ENCODE results near the gene PAPOLG. TPM values are rescaled to one million over a fixed set of nuclear protein-coding genes. Genes with fewer than 3 reads are reported as not detected.
"Not testable (repeated sequence)": the region's sequence is repeated elsewhere in the genome, so short reads cannot be mapped to it uniquely, and the experiment has no call there.

Gene PAPOLG
- total RNA-seq, 1 donor = 21.6 TPM

GRCh38 chr2:60826111-60826510 lies 70.0 kb downstream of the PAPOLG start:
- H3K9me3 ChIP-seq (ENCODE audit: low read depth, low read length) = no peaks in the 10 kb centered on the region
- no peak overlapping the region for H3K4me3 ChIP-seq (ENCODE audit: low read length)
- no peaks in the 10 kb centered on the region for H3K27me3 ChIP-seq (ENCODE audit: insufficient read depth, low read length)
- no peaks in the 10 kb centered on the region for H3K4me1 ChIP-seq (ENCODE audit: insufficient read depth, low read length)

- not testable (repeated sequence) for H3K4me3 ChIP-seq (ENCODE audit: low read length); H3K27me3 ChIP-seq (ENCODE audit: insufficient read depth, low read length); H3K9me3 ChIP-seq (ENCODE audit: low read depth, low read length); H3K4me1 ChIP-seq (ENCODE audit: insufficient read depth, low read length)
Observed at GRCh38 chr2:60826860-60827259, 70.8 kb downstream of the PAPOLG start.

- Histone ChIP-seq H3K9me3 (ENCODE audit: low read depth, low read length) (no peaks in the 10 kb centered on the region), H3K4me1 (ENCODE audit: insufficient read depth, low read length) (no peaks in the 10 kb centered on the region), H3K4me3 (ENCODE audit: low read length) (no peak overlapping the region), H3K27me3 (ENCODE audit: insufficient read depth, low read length) (no peaks in the 10 kb centered on the region)
Observed at GRCh38 chr2:60827369-60827768, 71.3 kb downstream of the PAPOLG start.

- Histone ChIP-seq H3K9me3 (ENCODE audit: low read depth, low read length) (no peaks in the 10 kb centered on the region), H3K4me3 (ENCODE audit: low read length) (no peak overlapping the region), H3K4me1 (ENCODE audit: insufficient read depth, low read length) (peaks cover 14% of the 10 kb centered on the region), H3K27me3 (ENCODE audit: insufficient read depth, low read length) (no peaks in the 10 kb centered on the region)
Observed at GRCh38 chr2:60830991-60831390, 74.9 kb downstream of the PAPOLG start.

- no peaks in the 10 kb centered on the region for H3K9me3 ChIP-seq (ENCODE audit: low read depth, low read length)
- peaks cover 22% of the 10 kb centered on the region for H3K4me1 ChIP-seq (ENCODE audit: insufficient read depth, low read length)
- no peak overlapping the region for H3K4me3 ChIP-seq (ENCODE audit: low read length)
- H3K27me3 ChIP-seq (ENCODE audit: insufficient read depth, low read length) = no peaks in the 10 kb centered on the region
Observed at GRCh38 chr2:60831921-60832320, 75.9 kb downstream of the PAPOLG start.

- H3K4me3 ChIP-seq (ENCODE audit: low read length) = no peak overlapping the region
Observed at GRCh38 chr2:60832621-60833020, 76.6 kb downstream of the PAPOLG start.

GRCh38 chr2:60834270-60834717 lies 78.2 kb downstream of the PAPOLG start:
- Histone ChIP-seq H3K4me3 (ENCODE audit: low read length) (no peak overlapping the region), H3K4me1 (ENCODE audit: insufficient read depth, low read length) (peaks cover 29% of the 10 kb centered on the region), H3K9me3 (ENCODE audit: low read depth, low read length) (no peaks in the 10 kb centered on the region), H3K27me3 (ENCODE audit: insufficient read depth, low read length) (no peaks in the 10 kb centered on the region)

More at GRCh38 chr2:60832621-60833020, 76.6 kb downstream of the PAPOLG start:
- Histone ChIP-seq H3K9me3 (ENCODE audit: low read depth, low read length) (no peaks in the 10 kb centered on the region), H3K27me3 (ENCODE audit: insufficient read depth, low read length) (no peaks in the 10 kb centered on the region), H3K4me1 (ENCODE audit: insufficient read depth, low read length) (peaks cover 27% of the 10 kb centered on the region)

GRCh38 chr2:60836491-60836890 lies 80.4 kb downstream of the PAPOLG start:
- no peaks in the 10 kb centered on the region for H3K27me3 ChIP-seq (ENCODE audit: insufficient read depth, low read length)
- peaks cover 50% of the 10 kb centered on the region for H3K4me1 ChIP-seq (ENCODE audit: insufficient read depth, low read length)

GRCh38 chr2:60837123-60837522 lies 81.1 kb downstream of the PAPOLG start:
- Histone ChIP-seq H3K27me3 (ENCODE audit: insufficient read depth, low read length) (no peaks in the 10 kb centered on the region), H3K4me1 (ENCODE audit: insufficient read depth, low read length) (peaks cover 50% of the 10 kb centered on the region), H3K4me3 (ENCODE audit: low read length) (no peak overlapping the region), H3K9me3 (ENCODE audit: low read depth, low read length) (no peaks in the 10 kb centered on the region)

More at GRCh38 chr2:60836491-60836890, 80.4 kb downstream of the PAPOLG start:
- no peaks in the 10 kb centered on the region for H3K9me3 ChIP-seq (ENCODE audit: low read depth, low read length)
- no peak overlapping the region for H3K4me3 ChIP-seq (ENCODE audit: low read length)

- Histone ChIP-seq H3K9me3 (ENCODE audit: low read depth, low read length) (no peaks in the 10 kb centered on the region), H3K27me3 (ENCODE audit: insufficient read depth, low read length) (no peaks in the 10 kb centered on the region), H3K4me3 (ENCODE audit: low read length) (no peak overlapping the region), H3K4me1 (ENCODE audit: insufficient read depth, low read length) (peaks cover 59% of the 10 kb centered on the region)
Observed at GRCh38 chr2:60838481-60838880, 82.4 kb downstream of the PAPOLG start.

GRCh38 chr2:60839126-60839813 lies 83.2 kb downstream of the PAPOLG start:
- H3K4me1 ChIP-seq (ENCODE audit: insufficient read depth, low read length) = peaks cover 59% of the 10 kb centered on the region
- no peak overlapping the region for H3K4me3 ChIP-seq (ENCODE audit: low read length)

GRCh38 chr2:60840880-60841279 lies 84.8 kb downstream of the PAPOLG start:
- Histone ChIP-seq H3K9me3 (ENCODE audit: low read depth, low read length) (no peaks in the 10 kb centered on the region), H3K27me3 (ENCODE audit: insufficient read depth, low read length) (no peaks in the 10 kb centered on the region), H3K4me3 (ENCODE audit: low read length) (no peak overlapping the region), H3K4me1 (ENCODE audit: insufficient read depth, low read length) (peaks cover 55% of the 10 kb centered on the region)

More at GRCh38 chr2:60839126-60839813, 83.2 kb downstream of the PAPOLG start:
- Histone ChIP-seq H3K9me3 (ENCODE audit: low read depth, low read length) (no peaks in the 10 kb centered on the region), H3K27me3 (ENCODE audit: insufficient read depth, low read length) (no peaks in the 10 kb centered on the region)

- Histone ChIP-seq H3K4me1 (ENCODE audit: insufficient read depth, low read length) (peaks cover 42% of the 10 kb centered on the region), H3K27me3 (ENCODE audit: insufficient read depth, low read length) (no peaks in the 10 kb centered on the region), H3K9me3 (ENCODE audit: low read depth, low read length) (no peaks in the 10 kb centered on the region), H3K4me3 (ENCODE audit: low read length) (no peak overlapping the region)
Observed at GRCh38 chr2:60843006-60843405, 86.9 kb downstream of the PAPOLG start.

GRCh38 chr2:60844105-60844504 lies 88.0 kb downstream of the PAPOLG start:
- H3K9me3 ChIP-seq (ENCODE audit: low read depth, low read length) = no peaks in the 10 kb centered on the region
- H3K4me1 ChIP-seq (ENCODE audit: insufficient read depth, low read length) = peaks cover 42% of the 10 kb centered on the region
- no peak overlapping the region for H3K4me3 ChIP-seq (ENCODE audit: low read length)
- no peaks in the 10 kb centered on the region for H3K27me3 ChIP-seq (ENCODE audit: insufficient read depth, low read length)

- Histone ChIP-seq H3K4me1 (ENCODE audit: insufficient read depth, low read length) (peaks cover 31% of the 10 kb centered on the region), H3K9me3 (ENCODE audit: low read depth, low read length) (no peaks in the 10 kb centered on the region), H3K27me3 (ENCODE audit: insufficient read depth, low read length) (no peaks in the 10 kb centered on the region), H3K4me3 (ENCODE audit: low read length) (no peak overlapping the region)
Observed at GRCh38 chr2:60847854-60848253, 91.8 kb downstream of the PAPOLG start.

All from mononuclear cell (primary cell).